Fibroblast of lung (primary cell): ENCODE results near the gene TENM3. TPM values are rescaled to one million over a fixed set of nuclear protein-coding genes. Genes with fewer than 3 reads are reported as not detected.

Source experiments
- DNase-seq, 2 donors: peaks; one replicate each; pipeline versions ENCODE4 v3.0.0 to v3.0.0-alpha.2; 2010; ENCODE audit warnings: low read depth in 2 of 2
- H2AFZ ChIP-seq: 2 replicates; pipeline ENCODE4 v1.5.1; 2012; ENCODE audit warnings: low read length, control low read depth, inconsistent platforms
- H3K27ac ChIP-seq: 2 replicates; pipeline ENCODE4 v1.5.1; 2011; ENCODE audit warnings: low read length, control low read depth; ENCODE audit not compliant: insufficient read depth
- H3K27me3 ChIP-seq: 2 replicates; pipeline ENCODE4 v1.5.1; 2011; ENCODE audit warnings: mild to moderate bottlenecking, low read length; ENCODE audit not compliant: control insufficient read depth, insufficient read depth
- H3K36me3 ChIP-seq: 2 replicates; pipeline ENCODE4 v1.5.1; 2011; ENCODE audit warnings: low read length; ENCODE audit not compliant: control insufficient read depth, insufficient read depth
- H3K4me1 ChIP-seq: 2 replicates; pipeline ENCODE4 v1.5.1; 2011; ENCODE audit warnings: low read length; ENCODE audit not compliant: control insufficient read depth, insufficient read depth; ENCODE audit errors: extremely low read depth
- H3K4me2 ChIP-seq: 2 replicates; pipeline ENCODE4 v1.5.1; 2011; ENCODE audit warnings: low read length, control low read depth; ENCODE audit not compliant: insufficient read depth; ENCODE audit errors: extremely low read depth
- H3K4me3 ChIP-seq, 4 experiments: fragments of 200-600 bp in 1 of 4; sonication (generic) in 1 of 4; replicated peaks in 1 of 4; 2 replicates each; pipeline ENCODE4 v1.5.1; 2011 to 2016; ENCODE audit warnings: low read length in 4 of 4, low read depth in 3 of 4, mild to moderate bottlenecking in 3 of 4, control low read depth in 2 of 4, inconsistent platforms in 1 of 4, mixed read lengths in 1 of 4; ENCODE audit not compliant: insufficient read depth in 1 of 4; ENCODE audit errors: control extremely low read depth in 1 of 4
- H3K79me2 ChIP-seq: 2 replicates; pipeline ENCODE4 v1.5.1; 2012; ENCODE audit warnings: mild to moderate bottlenecking, low read length, inconsistent platforms; ENCODE audit not compliant: control insufficient read depth, insufficient read depth
- H3K9ac ChIP-seq: 2 replicates; pipeline ENCODE4 v1.5.1; 2011; ENCODE audit warnings: mild to moderate bottlenecking, low read length, control low read depth; ENCODE audit not compliant: insufficient read depth
- H3K9me3 ChIP-seq: 2 replicates; pipeline ENCODE4 v1.5.1; 2012; ENCODE audit warnings: low read depth, low read length; ENCODE audit not compliant: control insufficient read depth, insufficient read depth
- H4K20me1 ChIP-seq: 2 replicates; pipeline ENCODE4 v1.5.1; 2011; ENCODE audit warnings: low read length; ENCODE audit not compliant: control insufficient read depth, insufficient read depth; ENCODE audit errors: extremely low read depth
- EZH2 ChIP-seq: IDR thresholded peaks from 2 replicates; pipeline ENCODE4 v1.5.1; 2012; ENCODE audit warnings: low read length, control low read depth, mild to moderate bottlenecking; ENCODE audit errors: missing control alignments
- polyA plus RNA-seq, 2 donors: library from polyadenylated mRNA; depleted of rRNA in 1 of 2; stranded (reverse) in 1 of 2; unstranded in 1 of 2; fragments of >200 nt; gene quantifications; 2 replicates each; pipeline ENCODE4 v1.2.1, GENCODE V29; 2011 to 2012; ENCODE audit warnings: missing spikeins in 1 of 2
- total RNA-seq: library from RNA; depleted of rRNA; stranded (reverse); fragments of >200 nt; gene quantifications from 2 replicates; pipeline ENCODE4 v1.2.1, GENCODE V29; 2014
- TF ChIP-seq, protein P1 (sequence below), 2 donors: IDR thresholded peaks in 1 of 2; conservative IDR thresholded peaks in 1 of 2; 1 replicate in 1 of 2; 2 replicates in 1 of 2; pipeline ENCODE4 v1.5.1; 2011 to 2012; ENCODE audit warnings: low read length in 2 of 2, control low read depth in 1 of 2, inconsistent platforms in 1 of 2, low read depth in 1 of 2, mild to moderate bottlenecking in 1 of 2

The TENM3 gene
- total and polyA plus RNA-seq, 2 donors (not counting 1 experiment from before 2014, with no cell fraction given), result 2.7 to 3.6 TPM

DNA sequence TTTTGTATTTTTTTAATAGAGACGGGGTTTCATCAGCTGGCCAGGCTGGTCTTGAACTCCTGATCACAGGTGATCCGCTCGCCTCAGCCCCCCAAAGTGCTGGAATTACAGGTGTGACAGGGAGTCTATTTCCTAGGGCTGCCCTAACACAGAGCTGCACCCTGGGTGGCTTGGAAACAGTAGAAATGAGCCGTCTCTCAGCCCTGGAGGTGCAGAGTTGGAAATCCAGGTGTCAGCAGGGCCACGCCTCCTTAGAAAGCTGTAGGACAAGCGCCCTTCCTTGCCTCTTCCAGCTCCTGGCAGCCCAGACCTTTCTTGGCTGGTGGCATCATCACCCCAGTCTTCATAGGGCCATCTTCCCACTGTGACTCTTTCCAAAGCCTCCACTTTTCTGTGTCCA is 602.4 kb downstream of the TENM3 start:
- Histone ChIP-seq H3K4me2 (no peak overlapping the region), H3K36me3 (no peaks in the 10 kb centered on the region), H2AFZ (no peak overlapping the region), H3K4me1 (no peaks in the 10 kb centered on the region), H3K9me3 (no peaks in the 10 kb centered on the region), H3K4me3 (no peak overlapping the region), H3K27me3 (no peaks in the 10 kb centered on the region), H3K27ac (no peak overlapping the region), H4K20me1 (no peaks in the 10 kb centered on the region), H3K9ac (no peak overlapping the region), H3K79me2 (no peaks in the 10 kb centered on the region)
- TF ChIP-seq, protein P1, sequence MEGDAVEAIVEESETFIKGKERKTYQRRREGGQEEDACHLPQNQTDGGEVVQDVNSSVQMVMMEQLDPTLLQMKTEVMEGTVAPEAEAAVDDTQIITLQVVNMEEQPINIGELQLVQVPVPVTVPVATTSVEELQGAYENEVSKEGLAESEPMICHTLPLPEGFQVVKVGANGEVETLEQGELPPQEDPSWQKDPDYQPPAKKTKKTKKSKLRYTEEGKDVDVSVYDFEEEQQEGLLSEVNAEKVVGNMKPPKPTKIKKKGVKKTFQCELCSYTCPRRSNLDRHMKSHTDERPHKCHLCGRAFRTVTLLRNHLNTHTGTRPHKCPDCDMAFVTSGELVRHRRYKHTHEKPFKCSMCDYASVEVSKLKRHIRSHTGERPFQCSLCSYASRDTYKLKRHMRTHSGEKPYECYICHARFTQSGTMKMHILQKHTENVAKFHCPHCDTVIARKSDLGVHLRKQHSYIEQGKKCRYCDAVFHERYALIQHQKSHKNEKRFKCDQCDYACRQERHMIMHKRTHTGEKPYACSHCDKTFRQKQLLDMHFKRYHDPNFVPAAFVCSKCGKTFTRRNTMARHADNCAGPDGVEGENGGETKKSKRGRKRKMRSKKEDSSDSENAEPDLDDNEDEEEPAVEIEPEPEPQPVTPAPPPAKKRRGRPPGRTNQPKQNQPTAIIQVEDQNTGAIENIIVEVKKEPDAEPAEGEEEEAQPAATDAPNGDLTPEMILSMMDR (conservative IDR thresholded peaks at IDR 0.05 in 1 of 2, IDR thresholded peaks at IDR 0.05 in 1 of 2; ENCODE audit: low read depth in 1 of 2, low read length in 2 of 2), result no peak
- no peak for TF ChIP-seq EZH2
- no peak for DNase-seq

DNA sequence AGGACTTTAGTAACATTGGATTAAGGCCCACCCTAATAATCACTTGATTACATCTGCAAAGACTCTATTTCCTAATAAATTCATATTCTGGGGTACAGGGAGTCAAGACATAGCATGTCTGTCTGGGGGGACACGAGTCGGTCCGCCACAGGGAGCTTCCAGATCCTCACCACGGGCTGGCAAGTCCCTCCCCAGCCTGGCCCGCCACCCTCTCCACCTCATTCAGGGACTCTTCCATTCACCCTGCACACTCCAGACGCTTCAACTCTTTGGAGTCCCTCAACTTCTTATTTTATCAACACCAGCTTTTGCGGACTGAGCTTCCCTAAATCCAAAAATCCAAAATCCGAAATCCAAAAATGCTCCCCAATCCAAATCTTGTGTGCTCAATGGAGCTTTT is 602.8 kb downstream of the TENM3 start:
- no peaks in the 10 kb centered on the region for H3K4me1 ChIP-seq
- TF ChIP-seq EZH2, result no peak
- TF ChIP-seq, protein P1 (conservative IDR thresholded peaks at IDR 0.05 in 1 of 2, IDR thresholded peaks at IDR 0.05 in 1 of 2; ENCODE audit: low read depth in 1 of 2, low read length in 2 of 2), result no peak
- H3K36me3 ChIP-seq, result no peaks in the 10 kb centered on the region
- H2AFZ ChIP-seq, result no peak overlapping the region
- no peak for DNase-seq
- H3K27ac ChIP-seq, result no peak overlapping the region
- H3K9ac ChIP-seq, result no peak overlapping the region
- no peak overlapping the region for H3K4me3 ChIP-seq
- no peak overlapping the region for H3K4me2 ChIP-seq
- H4K20me1 ChIP-seq, result no peaks in the 10 kb centered on the region
- no peaks in the 10 kb centered on the region for H3K9me3 ChIP-seq
- no peaks in the 10 kb centered on the region for H3K27me3 ChIP-seq
- no peaks in the 10 kb centered on the region for H3K79me2 ChIP-seq

DNA sequence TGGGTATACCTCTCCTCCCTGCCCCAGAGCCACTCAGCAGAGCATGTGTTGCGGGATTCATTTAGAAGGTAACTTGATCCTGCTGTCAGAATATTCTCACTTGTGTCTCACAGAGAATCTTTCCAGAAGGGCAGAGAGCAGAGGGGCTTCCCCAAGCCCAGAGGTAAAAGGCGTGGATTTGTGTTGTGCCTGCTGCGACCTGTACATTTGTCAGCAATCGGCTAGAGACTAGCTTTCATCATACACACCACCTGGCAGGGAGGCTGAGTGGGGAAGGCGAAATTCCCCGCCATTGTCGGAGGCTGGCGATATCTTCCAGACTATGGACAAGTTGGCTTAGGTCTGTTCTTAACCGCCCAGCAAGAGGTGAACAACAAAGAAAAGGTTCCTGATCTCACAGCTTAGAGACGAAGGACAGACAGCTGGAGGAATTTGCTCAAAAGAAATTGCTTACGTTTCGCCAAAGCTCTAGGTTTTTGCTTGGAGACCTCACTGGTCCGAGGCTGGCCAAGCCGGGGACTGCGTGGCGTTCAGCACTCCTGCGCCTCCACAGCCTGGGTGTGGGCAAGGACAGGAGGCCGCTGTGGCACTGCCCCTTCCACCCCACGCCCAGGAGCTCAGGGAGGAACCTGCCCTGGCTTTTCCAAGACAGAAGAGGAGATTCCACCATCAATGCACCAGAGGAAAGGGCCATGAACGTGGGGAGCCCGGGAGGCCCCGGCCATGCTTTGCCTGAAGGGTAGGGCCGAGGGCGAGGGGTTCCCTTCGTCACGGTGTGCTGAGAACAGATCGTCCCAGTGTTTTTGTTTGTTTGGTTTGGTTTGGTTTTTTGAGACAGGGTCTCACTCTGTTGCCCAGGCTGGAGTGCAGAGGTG is 604.6 kb downstream of the TENM3 start:
- Histone ChIP-seq H3K9me3 (no peaks in the 10 kb centered on the region), H3K36me3 (no peaks in the 10 kb centered on the region), H2AFZ (no peak overlapping the region), H3K4me2 (no peak overlapping the region), H3K79me2 (no peaks in the 10 kb centered on the region), H3K4me1 (no peaks in the 10 kb centered on the region), H4K20me1 (no peaks in the 10 kb centered on the region), H3K27ac (no peak overlapping the region), H3K27me3 (no peaks in the 10 kb centered on the region), H3K9ac (no peak overlapping the region), H3K4me3 (no peak overlapping the region)
- TF ChIP-seq, protein P1 (conservative IDR thresholded peaks at IDR 0.05 in 1 of 2, IDR thresholded peaks at IDR 0.05 in 1 of 2; ENCODE audit: low read depth in 1 of 2, low read length in 2 of 2), result no peak
- TF ChIP-seq EZH2, result no peak
- no peak for DNase-seq
